ENCODE measurements around the gene RAB37.

Gene RAB37

DNA sequence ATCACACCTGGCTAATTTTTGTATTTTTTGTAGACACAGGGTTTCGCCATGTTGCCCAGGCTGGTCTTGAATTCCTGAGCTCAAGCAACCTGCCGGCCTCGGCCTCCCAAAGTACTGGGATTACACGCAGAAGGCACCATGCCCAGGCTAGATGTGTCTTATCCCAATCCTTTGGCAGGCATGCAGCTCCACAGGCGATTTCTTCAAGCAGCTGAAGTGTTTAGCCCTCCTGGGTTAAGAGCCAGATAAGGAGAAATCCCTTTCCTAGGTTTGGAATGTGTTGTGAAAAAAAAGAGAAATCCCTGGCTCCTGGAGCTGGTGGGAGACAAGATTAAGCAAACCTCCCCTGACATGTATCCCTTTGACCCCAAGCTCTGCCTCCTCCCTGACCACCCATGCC lies 9.3 kb downstream of the RAB37 start:
- DNase-seq: peak; percentile 95

DNA sequence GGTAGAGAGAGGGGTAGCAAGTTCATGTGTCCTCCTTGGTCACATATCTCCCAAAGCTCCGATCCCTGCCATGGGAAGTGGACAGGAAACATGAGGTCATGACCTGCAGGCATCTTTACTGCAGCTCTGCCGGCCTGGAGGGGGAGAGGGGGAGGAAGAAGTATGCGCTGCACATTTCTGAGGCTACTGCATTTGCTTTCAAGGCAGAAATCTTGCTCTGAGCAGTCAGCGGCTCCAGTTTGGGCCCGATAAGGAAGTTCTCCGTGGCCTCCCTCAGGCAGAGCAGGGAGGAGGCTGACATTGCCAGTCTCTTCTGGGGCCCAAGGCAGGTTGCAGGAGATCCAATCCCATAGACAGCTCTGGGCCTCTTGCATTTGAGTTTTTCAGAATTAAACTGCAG lies 9.9 kb downstream of the RAB37 start:
- peak; percentile 92 for DNase-seq

DNA sequence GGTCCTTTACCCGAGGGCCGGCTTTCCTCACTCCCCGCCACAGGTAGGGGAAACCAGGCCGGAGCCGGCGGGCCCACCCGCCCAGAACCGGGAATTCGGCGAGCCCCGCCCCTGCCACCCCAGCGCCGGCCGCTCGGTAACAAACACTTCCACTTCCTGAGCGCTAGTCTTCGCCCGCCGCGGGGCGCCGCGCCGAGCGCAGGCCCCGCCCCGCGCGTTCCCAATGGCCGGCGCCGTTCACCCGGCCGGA lies 11.1 kb downstream of the RAB37 start:
- DNase-seq: no peak

DNA sequence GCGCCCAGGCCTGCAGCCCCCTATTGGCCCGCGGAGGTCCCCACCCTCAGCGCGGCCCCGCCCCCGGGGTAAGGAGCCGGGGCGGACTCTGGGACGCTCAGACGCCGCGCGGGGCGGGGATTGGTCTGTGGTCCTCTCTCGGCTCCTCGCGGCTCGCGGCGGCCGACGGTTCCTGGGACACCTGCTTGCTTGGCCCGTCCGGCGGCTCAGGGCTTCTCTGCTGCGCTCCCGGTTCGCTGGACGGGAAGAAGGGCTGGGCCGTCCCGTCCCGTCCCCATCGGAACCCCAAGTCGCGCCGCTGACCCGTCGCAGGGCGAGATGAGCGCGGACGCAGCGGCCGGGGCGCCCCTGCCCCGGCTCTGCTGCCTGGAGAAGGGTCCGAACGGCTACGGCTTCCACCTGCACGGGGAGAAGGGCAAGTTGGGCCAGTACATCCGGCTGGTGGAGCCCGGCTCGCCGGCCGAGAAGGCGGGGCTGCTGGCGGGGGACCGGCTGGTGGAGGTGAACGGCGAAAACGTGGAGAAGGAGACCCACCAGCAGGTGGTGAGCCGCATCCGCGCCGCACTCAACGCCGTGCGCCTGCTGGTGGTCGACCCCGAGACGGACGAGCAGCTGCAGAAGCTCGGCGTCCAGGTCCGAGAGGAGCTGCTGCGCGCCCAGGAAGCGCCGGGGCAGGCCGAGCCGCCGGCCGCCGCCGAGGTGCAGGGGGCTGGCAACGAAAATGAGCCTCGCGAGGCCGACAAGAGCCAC lies 11.6 kb downstream of the RAB37 start, which contains the start of gene NHERF1:
TSS of gene NHERF1 (plus strand) at position 100 of the 750 bp plus-strand sequence. CDS start at position 319, 219 bp downstream.
- peak; percentile 93 for DNase-seq

DNA sequence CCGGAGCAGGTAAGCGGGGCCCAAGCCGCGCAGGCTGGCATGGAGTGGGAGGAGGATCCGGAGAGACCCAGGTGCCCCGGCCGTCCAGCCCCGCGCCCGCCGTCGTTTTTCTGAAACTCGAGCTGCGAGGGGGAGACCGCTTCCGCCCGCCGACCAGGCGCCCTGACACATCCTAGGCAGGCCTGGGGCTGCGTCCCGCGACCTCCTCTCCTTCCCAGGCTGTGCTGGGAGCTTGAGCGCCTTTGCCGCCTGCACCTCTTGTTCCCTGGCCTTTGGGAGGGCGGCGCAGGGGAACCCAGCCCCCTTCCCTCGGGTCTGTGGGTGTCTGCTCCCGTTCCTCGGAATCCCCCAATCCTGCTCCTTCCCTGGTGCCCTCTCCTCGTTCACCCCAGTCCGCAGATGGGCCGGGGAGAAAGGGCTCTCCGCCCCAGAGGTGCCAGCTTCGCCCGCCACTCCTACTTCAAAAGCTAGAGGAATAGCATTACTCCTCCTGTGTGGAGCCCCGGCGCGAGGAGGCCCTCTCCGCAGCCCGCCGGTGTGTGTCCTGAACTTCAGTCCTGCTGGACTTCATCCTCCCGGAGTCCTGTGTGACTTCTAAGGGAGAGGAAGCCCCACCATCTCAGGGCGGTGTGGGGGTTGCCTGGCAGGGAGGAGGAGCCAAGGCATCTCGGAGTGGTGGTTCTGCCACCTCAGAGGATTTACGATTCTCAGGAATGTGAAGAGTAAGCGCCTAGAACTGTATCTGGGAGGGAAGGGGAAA lies 12.4 kb downstream of the RAB37 start:
- peak; percentile 73 for DNase-seq

DNA sequence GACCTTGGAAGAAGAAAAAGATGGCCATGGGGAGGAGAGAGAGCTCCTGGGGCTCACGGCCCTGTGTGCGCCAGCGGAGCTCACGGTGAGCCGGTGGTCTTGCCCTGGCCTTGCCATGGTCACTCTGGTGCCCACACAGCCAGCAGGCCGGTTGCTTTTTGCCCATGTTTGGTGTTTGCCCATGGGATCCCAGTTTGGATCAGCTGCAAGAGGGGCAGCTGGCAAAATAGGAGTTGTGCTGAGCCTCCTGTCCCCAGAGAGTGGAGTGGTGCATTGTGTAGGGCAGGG lies 12.9 kb downstream of the RAB37 start:
- DNase-seq: no peak

DNA sequence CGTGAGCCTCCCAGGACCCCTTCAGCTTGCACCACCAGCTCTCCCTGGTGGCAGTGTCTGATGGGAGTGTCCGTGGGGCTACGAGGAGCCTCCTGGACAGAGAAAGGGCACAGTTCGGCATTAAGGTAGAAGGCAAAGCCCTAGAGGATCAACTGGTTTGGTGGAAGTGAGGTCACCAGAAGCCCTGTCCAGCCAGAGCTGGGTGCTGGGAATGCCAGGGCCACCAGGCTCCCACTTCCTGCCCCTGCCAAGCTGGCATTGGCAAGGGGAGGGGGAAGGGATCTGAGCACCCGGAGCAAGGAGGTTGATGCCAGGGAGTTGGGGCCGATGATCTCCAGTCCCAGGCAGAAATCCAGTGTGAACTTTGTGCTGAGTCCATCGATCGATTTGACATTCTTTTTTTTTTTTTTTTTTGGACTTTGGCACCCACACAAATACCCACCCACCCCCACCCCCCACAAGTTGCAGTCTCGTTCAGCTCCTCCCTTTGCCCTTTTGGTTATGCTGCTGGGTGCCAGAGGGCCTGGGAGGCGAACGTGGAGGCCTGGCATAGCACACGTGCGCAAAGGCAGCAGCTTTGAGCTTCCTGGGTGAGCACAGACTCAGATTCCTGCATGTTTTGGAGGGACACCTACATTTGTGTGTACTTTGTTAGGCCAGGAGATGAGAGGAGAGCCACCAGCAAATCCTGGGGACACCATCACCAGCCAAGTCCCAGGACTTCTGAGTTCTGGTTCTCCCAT lies 13.4 kb downstream of the RAB37 start:
- no peak for DNase-seq

DNA sequence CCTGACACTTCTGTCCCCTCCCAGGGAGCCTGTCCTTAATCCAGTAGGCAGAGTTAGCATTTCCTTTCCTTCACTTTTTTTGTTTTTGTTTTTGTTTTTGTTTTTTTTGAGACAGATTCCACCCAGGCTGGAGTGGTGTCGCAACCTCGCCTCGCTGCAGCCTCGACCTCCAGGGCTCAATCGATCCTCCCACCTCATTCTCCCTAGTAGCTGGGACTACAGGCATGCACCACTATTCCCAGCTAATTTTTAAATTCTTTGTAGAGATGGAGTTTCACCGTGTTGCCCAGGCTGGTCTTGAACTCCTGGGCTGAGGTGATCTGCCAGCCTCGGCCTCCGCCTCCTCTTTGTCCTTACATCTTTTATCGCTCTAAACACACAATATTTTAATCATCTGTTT lies 15.4 kb downstream of the RAB37 start:
- DNase-seq: no peak

DNA sequence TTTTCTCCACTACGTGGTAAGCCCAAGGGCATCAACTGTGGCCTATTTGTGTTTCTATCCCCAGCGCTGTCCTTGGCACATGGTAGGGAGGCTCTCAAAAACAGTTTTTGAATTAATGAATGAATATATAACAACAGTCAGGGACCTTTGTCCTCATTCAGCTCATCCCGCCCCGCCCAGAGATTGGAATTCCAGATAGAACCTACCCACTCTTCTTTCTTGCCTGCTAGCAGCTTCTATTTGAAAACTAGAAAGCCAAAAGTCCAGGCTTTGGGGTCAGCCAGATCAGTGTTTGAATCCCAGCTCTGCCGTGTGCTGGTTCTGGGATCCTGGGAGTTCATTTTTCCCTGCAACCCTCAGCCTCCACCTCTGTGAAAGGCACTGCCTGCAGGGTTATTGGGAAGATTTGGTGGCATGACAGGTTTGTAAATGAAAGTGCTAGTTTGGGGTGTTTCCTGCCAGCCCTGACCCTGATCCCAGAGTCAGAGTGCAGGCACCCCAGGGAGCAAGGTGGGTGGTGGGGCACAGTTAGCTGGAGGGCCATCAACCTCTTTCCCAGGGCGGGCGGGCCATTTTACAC lies 15.9 kb downstream of the RAB37 start:
- DNase-seq: no peak

DNA sequence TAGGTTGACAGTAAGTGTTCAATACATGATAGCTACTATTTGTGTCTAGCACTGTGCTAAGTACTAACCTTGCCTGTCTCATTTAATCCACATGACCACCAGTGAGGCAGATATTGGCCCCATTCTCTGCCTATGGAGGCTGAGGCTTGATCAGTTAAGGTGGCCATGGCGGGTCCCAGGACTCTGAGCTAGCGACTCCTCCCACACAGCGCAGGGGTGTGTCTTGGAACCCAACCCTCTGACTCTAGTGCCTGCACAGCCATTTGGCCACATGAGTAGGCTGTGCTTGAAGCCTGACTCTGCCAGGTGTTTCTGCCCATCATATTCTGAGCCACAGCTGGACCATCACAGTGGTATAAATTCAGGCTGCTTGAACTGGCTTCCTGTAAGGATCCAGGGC lies 17.8 kb downstream of the RAB37 start:
- DNase-seq: no peak

DNA sequence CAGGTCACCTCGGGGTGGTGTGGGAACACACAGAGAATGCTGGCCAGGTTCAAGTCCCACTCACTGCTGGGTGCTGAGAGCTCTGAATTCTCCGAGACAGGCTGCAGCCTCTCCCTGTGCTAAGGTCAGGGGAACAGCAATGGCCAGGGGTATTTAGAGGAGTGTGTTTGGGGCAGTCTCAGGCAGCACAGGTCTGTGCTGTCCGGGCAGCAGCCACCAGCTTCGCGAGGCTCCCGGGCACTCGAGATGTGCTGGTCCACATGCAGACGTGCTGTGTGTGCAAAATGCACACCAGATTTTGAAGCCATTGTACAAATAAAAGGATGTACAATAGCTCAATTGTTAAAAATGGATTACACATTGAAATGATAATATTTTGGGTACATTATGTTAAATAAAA lies 18.5 kb downstream of the RAB37 start:
- no peak for DNase-seq

DNA sequence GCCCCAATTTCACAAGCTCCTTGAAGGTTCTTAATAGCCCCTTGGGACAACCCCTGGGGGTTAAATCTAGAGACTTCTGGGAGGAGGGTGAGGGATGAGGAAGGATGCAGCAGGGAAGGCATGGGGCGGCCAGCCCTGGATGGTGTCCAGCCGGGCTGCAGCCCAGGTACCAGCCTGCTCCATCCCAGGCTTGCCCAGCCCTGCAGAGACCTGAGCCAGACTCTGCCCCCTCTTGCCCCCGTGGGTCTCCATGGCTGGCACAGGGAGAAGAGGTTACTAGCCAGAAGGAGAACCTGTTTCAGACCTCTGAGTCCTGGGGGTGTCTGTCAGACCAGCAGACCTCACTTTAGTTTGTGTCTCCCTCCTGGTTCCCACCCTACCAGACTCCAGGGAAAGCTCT lies 19.8 kb downstream of the RAB37 start:
- peak; percentile 40 for DNase-seq

DNA sequence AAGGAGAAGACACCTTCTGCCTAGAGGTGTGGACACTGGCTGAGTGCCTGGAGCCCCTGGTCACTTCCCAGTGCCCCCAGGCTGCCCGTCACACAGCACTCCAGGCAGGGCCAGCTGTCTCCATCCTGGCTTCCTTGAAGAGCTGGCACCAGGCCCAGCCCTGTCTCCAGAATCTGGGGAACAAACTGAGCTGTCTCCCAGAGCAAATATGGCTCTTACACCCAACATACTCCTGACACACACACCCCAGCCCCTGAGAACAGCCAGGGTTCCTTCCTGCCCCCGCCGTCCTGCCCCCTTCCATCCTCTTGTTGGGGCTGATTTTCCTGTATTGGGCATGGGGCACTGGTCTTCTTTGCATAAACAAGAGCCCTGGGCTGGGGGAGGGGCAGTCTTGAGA lies 20.4 kb downstream of the RAB37 start:
- no peak for DNase-seq

DNA sequence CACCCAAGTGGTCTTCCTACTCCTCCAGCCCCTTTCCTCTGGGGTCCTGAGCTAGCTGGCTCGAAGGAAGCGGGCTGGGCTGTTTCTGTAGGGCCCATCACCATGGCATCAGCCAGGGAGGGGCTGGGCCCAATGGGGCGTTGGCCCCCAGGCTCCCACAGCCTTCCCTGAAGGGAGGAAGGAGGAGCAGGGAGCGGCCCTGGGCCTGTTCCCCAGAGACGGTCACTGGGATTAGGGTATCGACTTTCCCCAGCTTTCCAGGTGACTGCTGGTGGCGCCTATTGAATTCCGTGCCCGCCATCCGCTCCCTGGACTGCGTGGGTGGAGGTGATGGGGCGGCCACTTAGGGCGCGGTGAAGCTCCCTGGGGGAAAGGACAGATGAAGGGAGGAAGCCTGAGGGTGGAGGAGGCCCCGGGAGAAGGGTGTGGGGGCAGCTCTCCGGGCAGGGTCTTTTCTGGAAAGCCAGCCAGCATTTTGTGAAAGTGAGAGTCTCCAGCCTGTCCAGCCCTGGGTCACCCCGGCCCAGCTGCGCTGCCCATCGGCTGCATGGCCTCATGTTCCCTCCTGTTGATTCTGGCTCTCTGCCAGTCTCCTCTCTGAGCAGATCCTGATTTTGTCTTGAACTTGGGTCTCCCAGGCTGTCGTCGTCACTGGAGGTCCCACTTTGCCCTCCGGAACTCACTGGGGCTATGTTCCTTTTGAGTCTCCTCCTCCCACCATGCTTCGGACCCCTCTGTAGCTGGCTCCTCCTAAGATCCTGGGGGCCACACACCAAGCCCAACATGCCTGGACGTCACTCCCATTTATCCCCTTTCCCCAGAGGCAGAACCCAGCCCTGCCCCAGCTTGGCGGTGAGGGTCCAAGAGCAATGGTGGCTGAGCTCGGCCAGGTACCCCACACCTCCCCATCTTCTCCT lies 21.1 kb downstream of the RAB37 start:
- DNase-seq: no peak

DNA sequence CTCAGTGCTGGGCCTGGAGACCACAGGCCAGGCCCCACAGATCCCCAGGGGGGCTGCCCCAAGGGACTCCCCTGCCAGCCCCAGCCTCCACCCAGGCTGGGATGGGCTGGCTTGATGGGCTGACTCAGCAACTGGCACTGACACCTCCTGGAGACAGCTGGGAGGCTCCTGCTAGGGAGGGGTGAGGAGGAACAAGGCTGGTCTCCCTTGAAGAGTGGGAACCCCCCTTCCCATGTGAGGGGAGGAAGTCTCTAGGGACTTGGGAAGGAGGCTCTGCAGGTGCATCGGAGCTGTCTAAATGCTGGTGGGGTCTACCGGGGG lies 21.8 kb downstream of the RAB37 start:
- peak; percentile 63 for DNase-seq

DNA sequence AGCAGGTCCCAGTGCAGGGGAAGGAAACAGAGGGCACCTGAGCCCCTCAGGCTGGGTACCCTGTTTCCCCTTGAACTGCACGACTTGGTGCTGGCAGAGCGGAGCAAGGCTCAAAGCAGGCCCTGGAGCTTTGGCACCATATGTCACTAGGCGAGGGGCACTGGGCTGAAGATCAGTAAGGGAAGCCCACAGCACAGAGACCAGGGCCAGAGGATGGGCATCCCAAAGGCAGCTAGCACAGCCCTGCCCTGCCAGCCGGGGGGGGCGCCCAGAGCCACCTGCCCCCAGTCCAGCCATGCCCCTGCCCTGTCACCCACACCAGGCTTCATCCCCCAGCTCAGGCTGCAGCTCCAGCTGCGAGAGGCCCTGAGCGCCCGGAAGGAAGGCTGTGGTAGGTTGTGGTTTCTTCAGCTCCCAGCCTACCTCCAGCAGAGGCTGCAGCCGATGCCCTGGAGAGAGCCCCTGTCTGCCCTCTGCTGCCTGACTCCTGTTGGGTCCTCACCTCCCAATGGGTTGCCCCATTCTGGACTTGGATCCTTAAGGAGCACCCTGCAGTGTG lies 22.3 kb downstream of the RAB37 start:
- DNase-seq: no peak

DNA sequence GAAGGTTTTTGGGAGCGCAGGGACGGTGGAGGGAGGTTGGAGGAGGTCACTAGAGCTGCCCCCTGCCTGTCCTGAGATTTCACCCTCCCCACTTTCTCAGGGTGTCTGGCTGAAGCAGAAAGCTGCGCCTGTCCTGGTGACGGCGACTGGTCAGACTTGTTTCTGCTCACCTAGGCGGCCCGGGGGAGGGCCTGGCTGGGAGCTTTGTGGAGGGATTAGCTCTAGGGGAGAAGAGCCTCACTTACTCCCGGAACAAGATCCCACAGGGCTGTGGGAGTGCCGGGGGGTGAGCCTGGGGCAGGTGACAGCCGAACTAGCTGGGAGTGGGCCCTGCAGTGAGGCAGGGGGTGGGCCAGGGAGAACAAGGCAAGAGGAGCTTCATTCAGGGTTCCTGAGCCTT lies 22.9 kb downstream of the RAB37 start:
- no peak for DNase-seq

DNA sequence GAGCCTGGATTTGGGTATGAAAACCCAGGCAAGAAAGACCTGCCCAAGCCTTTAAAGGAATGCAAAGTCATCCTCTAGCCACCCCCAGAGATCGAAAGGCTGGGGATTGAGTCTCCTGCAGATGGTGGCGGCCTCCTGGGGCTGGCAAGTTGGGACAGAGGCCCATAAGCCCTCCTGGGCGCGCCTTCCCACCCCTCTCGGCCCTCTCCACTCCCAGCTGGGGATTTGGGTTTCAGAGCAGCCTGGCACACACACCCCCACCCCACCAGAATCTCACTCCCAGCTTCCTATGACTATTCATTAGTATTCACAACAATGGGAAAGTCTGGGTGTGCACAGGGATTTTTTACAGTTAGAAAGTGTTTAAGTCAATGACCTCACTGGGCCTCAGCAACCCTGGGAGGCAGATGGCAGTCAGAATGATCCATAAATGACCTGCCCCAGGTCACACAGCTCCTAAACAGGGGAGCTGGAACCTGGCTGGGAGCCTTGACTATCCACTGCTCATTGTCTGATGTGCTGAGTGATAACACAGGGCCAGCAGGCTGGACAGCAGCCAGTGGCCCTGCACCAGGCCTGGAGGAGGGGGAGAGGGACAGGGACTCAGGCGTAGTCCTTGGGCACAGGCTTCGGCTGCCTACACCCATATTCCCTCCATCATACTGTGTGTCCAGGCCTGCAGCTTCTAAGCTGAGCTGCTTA lies 23.5 kb downstream of the RAB37 start:
- DNase-seq: no peak

DNA sequence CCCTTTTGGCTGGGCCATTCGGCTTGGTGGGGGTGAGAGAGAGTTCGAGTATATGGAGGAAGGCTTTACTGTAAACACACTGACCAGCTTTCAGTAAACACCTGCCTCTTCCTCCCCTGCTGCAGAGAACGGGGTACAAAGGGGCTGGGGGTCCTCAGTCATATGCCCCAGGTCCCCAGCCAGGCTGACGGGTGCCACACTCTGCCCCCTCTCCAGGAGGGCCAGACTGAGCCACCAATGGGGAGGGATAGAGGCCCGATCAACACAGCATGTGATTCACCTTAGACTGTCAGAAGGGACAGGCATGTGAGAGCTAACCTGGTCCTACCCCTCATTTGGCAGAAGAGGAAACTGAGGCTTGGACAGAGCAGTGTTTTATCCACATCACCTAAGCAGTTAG lies 24.4 kb downstream of the RAB37 start:
- DNase-seq: no peak

DNA sequence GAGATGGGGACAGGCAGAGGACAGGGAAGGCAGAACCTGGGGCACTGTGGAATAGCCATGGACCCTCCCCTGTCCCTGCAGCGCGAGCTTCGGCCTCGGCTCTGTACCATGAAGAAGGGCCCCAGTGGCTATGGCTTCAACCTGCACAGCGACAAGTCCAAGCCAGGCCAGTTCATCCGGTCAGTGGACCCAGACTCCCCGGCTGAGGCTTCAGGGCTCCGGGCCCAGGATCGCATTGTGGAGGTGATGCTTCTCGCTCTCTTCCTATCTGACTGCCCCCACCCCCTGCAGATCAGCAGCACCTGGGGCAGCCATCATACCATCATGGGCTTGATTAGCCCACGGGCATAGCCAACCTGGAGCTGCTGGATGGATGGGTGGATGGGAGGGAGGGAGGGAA lies 24.9 kb downstream of the RAB37 start:
- DNase-seq: no peak

DNA sequence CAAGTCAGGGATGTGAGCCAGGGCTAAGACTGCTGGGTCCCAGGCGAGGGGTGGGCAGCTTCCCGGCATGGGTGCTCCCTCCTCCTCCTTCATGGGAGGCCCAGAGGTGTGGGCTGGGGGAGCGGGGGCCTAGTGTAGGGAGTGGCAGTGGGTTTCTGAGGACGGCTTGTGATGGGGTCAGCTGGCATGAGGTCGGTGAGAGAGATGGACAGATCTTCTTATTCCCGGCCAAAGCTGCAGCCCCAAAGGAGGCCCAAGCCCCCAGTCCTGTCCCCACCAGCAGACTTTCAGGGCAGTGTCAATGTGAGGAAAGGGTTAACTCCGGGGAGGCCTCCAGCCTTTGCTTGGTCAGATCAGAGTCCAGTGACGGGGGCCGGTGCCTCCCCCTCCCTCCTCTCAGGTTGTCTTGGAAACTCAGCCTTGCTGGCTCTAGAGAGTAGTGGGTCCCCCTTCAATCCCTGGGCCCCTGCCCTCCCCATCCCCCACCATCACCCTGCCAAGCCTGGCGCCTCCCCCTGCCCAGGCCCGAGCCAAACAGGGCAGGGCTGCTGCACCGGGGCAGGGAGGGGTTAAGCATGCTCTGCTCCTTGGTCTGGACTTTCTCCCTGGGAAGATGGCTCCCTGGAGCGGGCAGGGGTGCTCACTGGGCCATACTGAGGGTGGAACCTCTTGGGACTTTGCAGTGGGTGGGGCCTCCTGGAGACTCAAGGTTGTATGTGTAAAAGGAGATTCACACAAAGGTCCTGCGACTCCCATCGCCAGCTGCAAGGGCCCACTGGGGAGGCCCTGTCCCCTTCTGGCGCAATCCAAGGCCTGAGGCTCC lies 26.7 kb downstream of the RAB37 start:
- no peak for DNase-seq
